Activated CD8-positive, alpha-beta memory T cell treated with anti-CD3 and anti-CD28 coated beads for 36 hours (primary cell): ENCODE measurements around the gene NAGA. TPM values are rescaled to one million over a fixed set of nuclear protein-coding genes. Genes with fewer than 3 reads are reported as not detected.

ENCODE experiments used
- CTCF ChIA-PET: fragments of 350-600 bp; sonication (Branson Sonifier 250); formaldehyde crosslinking; loops from one replicate; lab custom pipeline; 2021; ENCODE audit warnings: antibody characterized with exemption; lab: Charles Lee
- POLR2A ChIA-PET: fragments of 350-600 bp; sonication (Branson Sonifier 250); formaldehyde crosslinking; loops from one replicate; lab custom pipeline; 2021; ENCODE audit warnings: antibody characterized with exemption; lab: Charles Lee
- total RNA-seq, 2 experiments: library from RNA; stranded (reverse); gene quantifications; one replicate each; pipeline ENCODE4 v1.2.3, GENCODE V29; 2021

Gene NAGA
- total RNA-seq, 2 experiments from 2014 or later: 20.0 to 20.9 TPM

GRCh38 chr22:42013385-42013784 is 57.2 kb downstream of the NAGA start:
- POLR2A ChIA-PET: no interaction called here

GRCh38 chr22:42010778-42011177 is 59.8 kb downstream of the NAGA start:
- CTCF ChIA-PET: no interaction called here
- POLR2A ChIA-PET: no interaction called here

More at GRCh38 chr22:42013385-42013784, 57.2 kb downstream of the NAGA start:
- CTCF ChIA-PET: no interaction called here

Other genes starting within 250 kb of the NAGA start
- gene SREBF2, start 237.7 kb downstream of the NAGA start, total RNA-seq: 100 to 1,000 TPM; 103 to 104 TPM
- 1 to 10 TPM; 1.1 to 1.7 TPM for gene SHISA8, start 155.7 kb downstream of the NAGA start, total RNA-seq
- 1 to 10 TPM; 3.6 to 3.9 TPM for gene TNFRSF13C, start 144.0 kb downstream of the NAGA start, total RNA-seq
- 10 to 100 TPM; 80.8 to 84.9 TPM for gene CENPM, start 123.7 kb downstream of the NAGA start, total RNA-seq
- gene SEPTIN3, start 101.4 kb downstream of the NAGA start, total RNA-seq: under 1 TPM; 0.36 to 0.55 TPM
- gene WBP2NL, start 72.0 kb downstream of the NAGA start, total RNA-seq: under 1 TPM; 0.36 to 0.42 TPM
- 1 to 10 TPM; 3.0 to 3.2 TPM for gene PHETA2, start 3.4 kb upstream of the NAGA start, total RNA-seq
- gene SMDT1, start 8.9 kb upstream of the NAGA start, total RNA-seq: 10 to 100 TPM; 63.5 to 66.3 TPM
- gene NDUFA6, start 20.0 kb upstream of the NAGA start, total RNA-seq: 100 to 1,000 TPM; 109 to 112 TPM
- 1 to 10 TPM; 1.2 to 1.4 TPM for gene CYP2D6, start 60.0 kb upstream of the NAGA start, total RNA-seq
- gene TCF20, start 199.8 kb upstream of the NAGA start, total RNA-seq: 10 to 100 TPM; 65.3 to 68.0 TPM